ENCODE measurements around the gene WNK2.

- TF ChIP-seq, protein P1, sequence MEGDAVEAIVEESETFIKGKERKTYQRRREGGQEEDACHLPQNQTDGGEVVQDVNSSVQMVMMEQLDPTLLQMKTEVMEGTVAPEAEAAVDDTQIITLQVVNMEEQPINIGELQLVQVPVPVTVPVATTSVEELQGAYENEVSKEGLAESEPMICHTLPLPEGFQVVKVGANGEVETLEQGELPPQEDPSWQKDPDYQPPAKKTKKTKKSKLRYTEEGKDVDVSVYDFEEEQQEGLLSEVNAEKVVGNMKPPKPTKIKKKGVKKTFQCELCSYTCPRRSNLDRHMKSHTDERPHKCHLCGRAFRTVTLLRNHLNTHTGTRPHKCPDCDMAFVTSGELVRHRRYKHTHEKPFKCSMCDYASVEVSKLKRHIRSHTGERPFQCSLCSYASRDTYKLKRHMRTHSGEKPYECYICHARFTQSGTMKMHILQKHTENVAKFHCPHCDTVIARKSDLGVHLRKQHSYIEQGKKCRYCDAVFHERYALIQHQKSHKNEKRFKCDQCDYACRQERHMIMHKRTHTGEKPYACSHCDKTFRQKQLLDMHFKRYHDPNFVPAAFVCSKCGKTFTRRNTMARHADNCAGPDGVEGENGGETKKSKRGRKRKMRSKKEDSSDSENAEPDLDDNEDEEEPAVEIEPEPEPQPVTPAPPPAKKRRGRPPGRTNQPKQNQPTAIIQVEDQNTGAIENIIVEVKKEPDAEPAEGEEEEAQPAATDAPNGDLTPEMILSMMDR (IDR thresholded peaks at IDR 0.05; ENCODE audit: low read depth, low read length, poor library complexity, severe bottlenecking), result peak; percentile 42
- TF ChIP-seq EZH2phosphoT487 (IDR thresholded peaks at IDR 0.05; ENCODE audit: borderline replicate concordance, low read length), result no peak
Observed at GRCh38 chr9:93290495-93291434, 106.8 kb downstream of the WNK2 start.

All from DOHH2 (cell line).